ENCODE results near the gene ST6GALNAC1. TPM values are rescaled to one million over a fixed set of nuclear protein-coding genes. Genes with fewer than 3 reads are reported as not detected.
A peak's percentile ranks its signal among the peaks of the same experiment; 100 is the strongest.
"Not testable (repeated sequence)": the region's sequence is repeated elsewhere in the genome, so short reads cannot be mapped to it uniquely, and the experiment has no call there.

Gene ST6GALNAC1
- total RNA-seq, 4 donors from 2014 or later, result 121 to 281 (median 182) TPM

DNA sequence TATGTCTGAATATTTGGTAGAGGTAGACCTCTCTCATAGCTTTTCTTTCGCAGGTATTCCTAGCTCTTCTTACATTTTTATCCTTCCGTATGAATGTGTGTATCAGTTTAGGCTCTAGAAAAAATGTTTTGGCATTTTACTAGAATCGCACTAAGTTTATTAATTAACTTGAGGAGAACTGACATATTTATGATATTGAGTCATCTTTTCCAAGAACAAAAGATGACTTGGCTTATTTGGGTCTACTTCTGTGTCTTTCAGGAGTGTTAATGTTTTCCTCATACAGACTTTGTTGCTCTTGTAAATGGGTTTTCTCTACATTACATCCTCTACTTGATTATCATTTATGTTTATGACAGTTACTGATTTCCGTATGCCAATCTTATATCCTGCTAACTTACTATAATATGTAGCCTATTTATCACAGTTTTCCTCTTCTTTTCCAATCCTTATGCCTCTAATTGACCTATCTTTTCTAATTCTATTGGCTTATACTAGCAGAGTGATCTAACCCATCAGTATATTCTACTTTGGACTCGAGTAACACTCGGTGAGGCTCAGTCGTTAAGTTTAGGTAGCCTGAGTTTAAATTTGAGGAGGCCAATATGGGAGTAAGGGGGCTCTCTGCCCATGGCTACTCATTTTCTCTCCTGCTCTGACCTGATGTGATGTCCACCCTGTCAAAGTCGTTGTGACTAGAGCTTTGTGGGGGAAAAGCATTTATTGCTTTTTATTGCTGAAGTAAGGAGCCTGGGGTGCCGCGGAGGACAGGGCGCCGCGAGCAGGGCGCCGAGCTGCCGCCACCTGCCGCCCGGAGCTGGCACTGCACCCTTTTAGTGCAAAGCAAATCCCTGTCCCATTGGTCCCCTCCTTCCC is 20.0 kb downstream of the ST6GALNAC1 start:
- Histone ChIP-seq H3K27ac (no peak overlapping the region), H3K4me1 (peaks cover 0 to 3% (median 0%) of the 10 kb centered on the region in 4 donors), H3K36me3 (peaks cover 0 to 7% (median 3%) of the 10 kb centered on the region in 4 donors), H3K27me3 (no peaks in the 10 kb centered on the region), H3K4me3 (no peak overlapping the region), H3K9me3 (no peaks in the 10 kb centered on the region)
- intact Hi-C loops (cut with DNase I; ENCODE audit: low total_unique reads), result loop anchor here (2.0 kb wide), 1 partner anchor 99 kb away; no protein-coding TSS in a partner anchor
- peak; percentile 81 for DNase-seq
- 17 to 23% methylated on average over 14 to 18 of the region's 18 CpGs for WGBS, 2 donors (ENCODE audit: low coverage in 1 of 2)
- TF ChIP-seq, protein P1, sequence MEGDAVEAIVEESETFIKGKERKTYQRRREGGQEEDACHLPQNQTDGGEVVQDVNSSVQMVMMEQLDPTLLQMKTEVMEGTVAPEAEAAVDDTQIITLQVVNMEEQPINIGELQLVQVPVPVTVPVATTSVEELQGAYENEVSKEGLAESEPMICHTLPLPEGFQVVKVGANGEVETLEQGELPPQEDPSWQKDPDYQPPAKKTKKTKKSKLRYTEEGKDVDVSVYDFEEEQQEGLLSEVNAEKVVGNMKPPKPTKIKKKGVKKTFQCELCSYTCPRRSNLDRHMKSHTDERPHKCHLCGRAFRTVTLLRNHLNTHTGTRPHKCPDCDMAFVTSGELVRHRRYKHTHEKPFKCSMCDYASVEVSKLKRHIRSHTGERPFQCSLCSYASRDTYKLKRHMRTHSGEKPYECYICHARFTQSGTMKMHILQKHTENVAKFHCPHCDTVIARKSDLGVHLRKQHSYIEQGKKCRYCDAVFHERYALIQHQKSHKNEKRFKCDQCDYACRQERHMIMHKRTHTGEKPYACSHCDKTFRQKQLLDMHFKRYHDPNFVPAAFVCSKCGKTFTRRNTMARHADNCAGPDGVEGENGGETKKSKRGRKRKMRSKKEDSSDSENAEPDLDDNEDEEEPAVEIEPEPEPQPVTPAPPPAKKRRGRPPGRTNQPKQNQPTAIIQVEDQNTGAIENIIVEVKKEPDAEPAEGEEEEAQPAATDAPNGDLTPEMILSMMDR (IDR thresholded peaks at IDR 0.05), result peak; percentile 88 to 97 (median 96)
- TF ChIP-seq POLR2A (IDR thresholded peaks at IDR 0.05) (no peak), EP300 (IDR thresholded peaks at IDR 0.05; ENCODE audit: low read depth) (no peak), POLR2AphosphoS5 (IDR thresholded peaks at IDR 0.05) (no peak)
- in situ Hi-C loops (cut with MboI; ENCODE audit: low pct_ligation_motif_present in 1 of 4, low pct_unique_long_range_greater_than_20kb in 1 of 4, low sequenced_read_pairs in 3 of 4), result loop anchor here in 1 of 4 donors (10.0 kb wide), 1 partner anchor 99 kb away; no protein-coding TSS in a partner anchor

DNA sequence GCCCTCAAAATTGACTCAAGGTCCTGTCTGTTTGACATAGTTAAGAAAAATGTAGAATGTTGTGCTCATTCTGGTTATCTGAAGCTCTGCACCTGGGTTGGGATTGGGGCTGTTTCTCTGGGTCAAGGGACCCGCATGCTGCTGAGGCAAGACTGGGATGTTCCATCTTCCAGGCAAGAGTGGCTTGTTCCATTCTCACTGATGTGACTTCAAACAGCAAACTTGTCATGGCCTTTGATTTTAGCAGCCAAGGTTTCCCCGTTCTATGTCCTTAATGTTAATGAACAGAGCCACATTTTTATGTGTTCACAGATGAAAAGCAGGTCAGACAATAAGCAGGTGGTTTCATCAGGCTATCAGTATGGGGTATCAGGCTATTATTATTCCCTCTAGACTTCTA is 25.7 kb downstream of the ST6GALNAC1 start:
- intact Hi-C loops (cut with DNase I; ENCODE audit: low total_unique reads), result no loop called here
- in situ Hi-C loops (cut with MboI; ENCODE audit: low pct_ligation_motif_present in 1 of 4, low pct_unique_long_range_greater_than_20kb in 1 of 4, low sequenced_read_pairs in 3 of 4), result no loop called here
- no peaks in the 10 kb centered on the region for H3K27me3 ChIP-seq
- no peak for DNase-seq
- no peaks in the 10 kb centered on the region for H3K4me1 ChIP-seq
- H3K36me3 ChIP-seq, result no peaks in the 10 kb centered on the region
- no peaks in the 10 kb centered on the region for H3K9me3 ChIP-seq
- no peak overlapping the region for H3K27ac ChIP-seq
- no peak for TF ChIP-seq EP300 (IDR thresholded peaks at IDR 0.05; ENCODE audit: low read depth)
- no peak for TF ChIP-seq POLR2AphosphoS5 (IDR thresholded peaks at IDR 0.05)
- TF ChIP-seq POLR2A (IDR thresholded peaks at IDR 0.05), result no peak
- TF ChIP-seq, protein P1 (IDR thresholded peaks at IDR 0.05), result no peak
- 79 to 89% methylated on average over 2 of the region's 2 CpGs for WGBS, 2 donors (ENCODE audit: low coverage in 1 of 2)
- H3K4me3 ChIP-seq, result no peak overlapping the region

DNA sequence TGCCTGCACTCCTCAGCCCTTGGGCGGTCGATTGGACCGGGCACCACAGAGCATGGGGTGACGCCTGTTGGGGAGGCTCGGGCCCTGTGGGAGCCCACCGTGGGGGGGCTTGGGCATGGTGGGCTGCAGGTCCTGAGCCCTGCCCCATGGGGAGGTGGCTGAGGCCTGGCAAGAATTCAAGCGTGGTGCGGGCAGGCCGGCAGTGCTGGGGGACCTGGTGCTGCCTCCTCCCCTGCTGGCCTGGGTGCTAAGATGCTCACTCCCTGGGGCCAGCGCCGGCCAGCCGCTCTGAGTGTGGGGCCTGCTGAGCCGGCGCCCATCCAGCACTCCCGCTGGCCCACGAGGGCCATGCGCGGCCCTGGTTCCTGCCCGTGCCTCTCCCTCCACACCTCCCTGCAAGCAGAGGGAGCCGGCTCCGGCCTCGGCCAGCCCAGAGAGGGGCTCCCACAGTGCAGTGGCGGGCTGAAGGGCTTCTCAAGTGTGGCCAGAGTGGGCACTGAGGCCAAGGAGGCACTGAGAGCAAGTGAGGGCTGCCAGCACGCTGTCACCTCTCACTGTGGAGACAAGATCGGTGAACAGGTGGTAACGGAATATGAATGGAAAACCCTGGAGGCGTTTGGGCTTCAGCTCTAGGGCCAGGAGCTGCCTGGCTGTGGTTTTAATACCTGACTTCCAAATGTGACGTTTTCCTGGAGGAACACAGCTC is 28.5 kb downstream of the ST6GALNAC1 start:
- intact Hi-C loops (cut with DNase I; ENCODE audit: low total_unique reads) (no loop called here), in situ Hi-C loops (cut with MboI; ENCODE audit: low pct_ligation_motif_present in 1 of 4, low pct_unique_long_range_greater_than_20kb in 1 of 4, low sequenced_read_pairs in 3 of 4) (no loop called here)
- Histone ChIP-seq H3K4me3 (no peak overlapping the region), H3K36me3 (no peaks in the 10 kb centered on the region), H3K9me3 (no peaks in the 10 kb centered on the region), H3K27me3 (no peaks in the 10 kb centered on the region), H3K4me1 (no peaks in the 10 kb centered on the region), H3K27ac (no peak overlapping the region)
- no peak for DNase-seq
- WGBS, 2 donors (ENCODE audit: low coverage in 1 of 2), result 94% methylated on average over 18 of the region's 28 CpGs; no CpG with 5 or more reads in 1 of the 2 donors
- no peak for TF ChIP-seq POLR2AphosphoS5 (IDR thresholded peaks at IDR 0.05)
- TF ChIP-seq, protein P1 (IDR thresholded peaks at IDR 0.05), result no peak
- no peak for TF ChIP-seq POLR2A (IDR thresholded peaks at IDR 0.05)
- TF ChIP-seq EP300 (IDR thresholded peaks at IDR 0.05; ENCODE audit: low read depth), result no peak

DNA sequence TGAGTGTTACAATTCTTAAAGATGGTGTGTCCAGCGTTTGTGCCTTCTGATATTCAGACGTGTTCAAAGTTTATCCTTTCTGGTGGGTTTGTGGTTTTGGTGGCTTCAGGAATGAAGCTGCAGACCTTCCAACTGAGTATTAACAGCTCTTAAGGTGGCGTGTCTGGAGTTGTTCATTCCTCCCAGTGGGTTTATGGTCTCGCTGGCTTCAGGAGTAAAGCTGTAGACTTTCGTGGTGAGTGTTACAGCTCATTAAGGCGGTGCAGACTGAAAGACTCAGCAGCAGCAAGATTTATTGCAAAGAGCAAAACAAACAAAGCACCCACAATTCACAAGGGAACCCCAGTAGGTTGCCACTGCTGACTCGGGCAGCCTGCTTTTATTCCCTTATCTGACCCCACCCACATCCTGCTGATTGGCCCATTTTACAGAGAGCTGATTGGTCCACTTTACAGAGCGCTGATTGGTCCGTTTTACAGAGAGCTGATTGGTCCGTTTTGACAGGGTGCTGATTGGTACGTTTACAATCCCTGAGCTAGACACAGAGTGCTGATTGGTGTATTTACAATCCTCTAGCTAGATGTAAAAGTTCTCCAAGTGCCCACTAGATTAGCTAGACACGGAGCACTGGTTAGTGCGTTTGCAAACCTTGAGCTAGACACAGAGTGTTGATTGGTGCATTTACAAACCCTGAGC is 29.3 kb downstream of the ST6GALNAC1 start:
- WGBS, 2 donors (ENCODE audit: low coverage in 1 of 2), result 61 to 72% methylated on average over 4 to 13 of the region's 13 CpGs
- H3K27ac ChIP-seq; H3K4me3 ChIP-seq; H3K27me3 ChIP-seq; in situ Hi-C loops (cut with MboI; ENCODE audit: low pct_ligation_motif_present in 1 of 4, low pct_unique_long_range_greater_than_20kb in 1 of 4, low sequenced_read_pairs in 3 of 4); DNase-seq; H3K36me3 ChIP-seq; H3K9me3 ChIP-seq; intact Hi-C loops (cut with DNase I; ENCODE audit: low total_unique reads); H3K4me1 ChIP-seq: not testable (repeated sequence)

Measured in transverse colon (tissue), 4 donors.